ENCODE data around the gene ELK1. TPM values are rescaled to one million over a fixed set of nuclear protein-coding genes. Genes with fewer than 3 reads are reported as not detected.
A peak's percentile ranks its signal among the peaks of the same experiment; 100 is the strongest.
"Not testable (repeated sequence)": the region's sequence is repeated elsewhere in the genome, so short reads cannot be mapped to it uniquely, and the experiment has no call there.

The ELK1 gene, protein sequence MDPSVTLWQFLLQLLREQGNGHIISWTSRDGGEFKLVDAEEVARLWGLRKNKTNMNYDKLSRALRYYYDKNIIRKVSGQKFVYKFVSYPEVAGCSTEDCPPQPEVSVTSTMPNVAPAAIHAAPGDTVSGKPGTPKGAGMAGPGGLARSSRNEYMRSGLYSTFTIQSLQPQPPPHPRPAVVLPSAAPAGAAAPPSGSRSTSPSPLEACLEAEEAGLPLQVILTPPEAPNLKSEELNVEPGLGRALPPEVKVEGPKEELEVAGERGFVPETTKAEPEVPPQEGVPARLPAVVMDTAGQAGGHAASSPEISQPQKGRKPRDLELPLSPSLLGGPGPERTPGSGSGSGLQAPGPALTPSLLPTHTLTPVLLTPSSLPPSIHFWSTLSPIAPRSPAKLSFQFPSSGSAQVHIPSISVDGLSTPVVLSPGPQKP
- polyA plus RNA-seq (ENCODE audit: low read depth in 6 of 6): 10 to 100 TPM; 14.0 to 23.7 (median 16.8) TPM

DNA sequence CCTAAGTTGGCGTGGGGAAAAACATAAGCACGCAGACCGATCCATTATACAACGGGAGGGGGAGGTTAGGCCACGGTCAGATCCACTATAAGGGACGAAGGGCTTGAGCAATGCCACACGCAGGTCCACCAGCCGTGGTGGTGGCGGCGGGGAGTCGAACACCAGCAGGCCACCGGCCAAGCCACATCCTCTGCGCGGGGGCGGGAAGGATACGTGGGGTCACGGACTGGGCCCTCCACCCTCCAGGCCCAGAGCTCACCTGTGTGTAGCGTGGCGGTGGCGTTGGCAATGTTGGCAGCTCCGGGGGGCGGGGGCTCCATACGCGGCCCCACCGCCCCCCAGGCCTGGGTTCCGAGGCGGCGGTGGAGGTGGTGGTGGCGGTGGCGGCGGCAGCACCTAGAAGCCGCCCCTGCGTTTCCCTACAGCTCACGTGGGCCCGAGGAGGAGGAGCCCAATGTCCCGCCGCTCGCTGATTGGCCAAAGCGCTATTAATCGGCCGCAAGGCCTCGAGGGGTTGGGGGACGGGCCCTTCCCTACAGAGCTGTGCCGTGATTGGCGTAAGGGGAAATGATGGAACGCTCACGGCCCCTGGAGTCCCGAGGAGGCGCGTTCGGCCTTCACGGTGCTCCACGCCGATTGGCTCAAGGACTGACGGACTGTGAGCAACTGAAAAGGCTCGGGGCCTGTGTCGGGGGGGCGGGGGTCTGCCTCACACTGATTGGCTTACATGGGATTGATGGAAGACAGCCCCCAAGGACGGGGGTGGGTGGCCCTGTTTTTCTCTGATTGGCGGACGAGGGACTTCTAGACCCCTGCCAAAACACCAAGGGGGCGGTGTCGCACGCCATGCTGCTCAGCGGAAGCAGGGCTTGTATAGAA is at the start of gene ELK1:
Gene ELK1 (minus strand): TSS at position 400 of the 879 bp plus-strand sequence. CDS start 9,122 bp downstream, outside the sequence.
- peak; percentile 87 to 89 for ATAC-seq (ENCODE audit: low read depth in 2 of 2)
- Mint-ChIP-seq H3K4me3 (peak within 1 kb of the TSS; percentile 84 to 97 (median 93)), H3K27me3 (no peaks in the 10 kb centered on the region), H3K36me3 (peaks cover 0 to 5% of the 10 kb centered on the region in 2 donors), H3K9me3 (no peaks in the 10 kb centered on the region), H3K27ac (peak within 1 kb of the TSS; percentile 86 to 97 (median 94)), H3K4me1 (peaks cover 24 to 37% (median 25%) of the 10 kb centered on the region in 3 donors)
- DNase-seq: peak; percentile 90

DNA sequence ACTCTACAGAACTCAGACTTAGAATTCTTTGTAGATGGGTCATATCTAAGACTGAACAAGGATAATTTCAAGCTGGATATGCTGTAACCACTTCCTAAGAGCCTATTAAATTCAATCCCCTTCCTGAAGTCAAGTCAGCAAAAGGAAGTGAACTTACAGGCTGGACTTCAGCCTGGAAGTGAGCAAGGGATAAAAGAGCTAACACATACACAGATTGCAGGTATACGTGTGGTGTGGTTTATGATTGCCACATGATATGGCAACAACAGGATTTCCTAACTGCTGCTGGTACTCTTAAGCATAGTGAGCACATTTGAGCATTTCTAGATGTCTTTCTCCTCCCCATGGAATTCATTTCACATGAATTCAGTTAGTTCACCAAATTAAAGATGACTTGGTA is 46.8 kb upstream of the ELK1 start:
- H3K27me3 Mint-ChIP-seq: peaks cover 4 to 30% (median 11%) of the 10 kb centered on the region in 3 donors
- no peaks in the 10 kb centered on the region for H3K4me1 Mint-ChIP-seq
- no peak for ATAC-seq (ENCODE audit: low read depth in 2 of 2)
- DNase-seq: no peak
- peaks cover 0 to 7% (median 2%) of the 10 kb centered on the region in 7 donors for H3K9me3 Mint-ChIP-seq
- no peak overlapping the region for H3K4me3 Mint-ChIP-seq
- no peak overlapping the region for H3K27ac Mint-ChIP-seq
- H3K36me3 Mint-ChIP-seq: no peaks in the 10 kb centered on the region

DNA sequence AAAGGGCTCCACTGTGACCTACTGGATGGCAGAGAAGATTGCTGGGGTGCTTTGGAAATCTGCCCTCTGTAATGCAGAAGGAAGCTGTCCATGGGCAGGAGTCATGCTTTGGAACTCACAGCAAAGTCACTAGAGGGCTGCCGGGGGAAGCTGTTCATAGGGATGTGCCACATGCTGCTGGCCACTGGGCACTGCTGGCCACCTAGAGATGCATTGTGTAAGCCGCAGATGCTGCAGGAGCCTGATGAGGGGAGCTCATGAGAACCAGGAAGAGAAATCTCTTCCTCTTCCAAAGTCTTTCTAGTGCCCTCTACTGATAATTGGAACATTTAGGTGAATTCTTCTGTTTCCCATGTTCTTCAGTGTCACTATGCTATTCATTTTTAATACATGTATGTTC is 39.8 kb upstream of the ELK1 start:
- no peaks in the 10 kb centered on the region for H3K36me3 Mint-ChIP-seq
- H3K27me3 Mint-ChIP-seq: peaks cover 19 to 41% (median 25%) of the 10 kb centered on the region in 3 donors
- no peak overlapping the region for H3K4me3 Mint-ChIP-seq
- ATAC-seq (ENCODE audit: low read depth in 2 of 2): no peak
- no peak for DNase-seq
- H3K27ac Mint-ChIP-seq: no peak overlapping the region
- no peaks in the 10 kb centered on the region for H3K4me1 Mint-ChIP-seq
- H3K9me3 Mint-ChIP-seq: no peaks in the 10 kb centered on the region

DNA sequence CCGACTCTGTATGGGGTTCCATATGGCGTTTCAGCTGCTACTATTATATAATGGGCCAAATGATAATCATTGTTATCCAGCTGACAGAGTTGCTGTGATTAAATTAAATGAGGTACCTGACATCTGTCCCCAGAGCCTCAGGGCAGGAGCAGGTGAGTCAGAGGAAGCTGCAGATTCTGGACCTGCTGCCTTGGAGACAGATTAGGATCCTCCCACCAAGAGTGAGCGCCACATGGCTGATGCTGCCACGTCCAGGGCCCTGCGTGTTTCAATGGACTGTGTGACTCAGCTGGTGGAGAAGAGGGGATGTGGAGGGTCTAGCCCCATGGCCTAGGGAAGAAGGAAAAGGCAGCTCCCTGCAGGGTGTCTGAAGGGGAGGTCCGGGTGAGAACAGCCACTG is 36.9 kb upstream of the ELK1 start:
- Mint-ChIP-seq H3K4me1 (no peaks in the 10 kb centered on the region), H3K27ac (no peak overlapping the region), H3K27me3 (peaks cover 19 to 53% (median 39%) of the 10 kb centered on the region in 3 donors), H3K36me3 (no peaks in the 10 kb centered on the region), H3K4me3 (no peak overlapping the region), H3K9me3 (no peaks in the 10 kb centered on the region)
- ATAC-seq (ENCODE audit: low read depth in 2 of 2) (no peak), DNase-seq (no peak)

DNA sequence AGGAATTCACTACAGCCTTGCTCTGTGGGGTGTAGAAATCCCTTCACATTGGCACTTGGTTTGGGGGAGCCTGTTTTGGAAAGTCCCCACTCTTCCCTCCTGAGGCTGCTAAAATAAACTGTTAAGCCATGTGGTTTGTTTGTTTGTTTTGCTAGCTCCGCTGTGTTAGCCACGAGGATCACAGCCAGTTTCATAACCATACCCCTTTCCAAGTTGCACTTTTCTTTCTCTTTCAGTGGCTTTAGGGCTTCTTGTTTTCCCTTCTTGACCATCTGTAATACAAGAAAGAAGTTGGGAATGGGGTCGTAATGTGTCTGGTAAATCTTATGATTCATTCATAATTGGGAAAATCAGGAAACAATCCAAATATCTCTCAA is 33.5 kb upstream of the ELK1 start:
- Mint-ChIP-seq H3K27me3 (peaks cover 12 to 46% (median 37%) of the 10 kb centered on the region in 3 donors), H3K4me3 (no peak overlapping the region), H3K27ac (no peak overlapping the region), H3K9me3 (peaks cover 0 to 2% (median 0%) of the 10 kb centered on the region in 7 donors), H3K4me1 (no peaks in the 10 kb centered on the region), H3K36me3 (no peaks in the 10 kb centered on the region)
- ATAC-seq (ENCODE audit: low read depth in 2 of 2): no peak
- no peak for DNase-seq

DNA sequence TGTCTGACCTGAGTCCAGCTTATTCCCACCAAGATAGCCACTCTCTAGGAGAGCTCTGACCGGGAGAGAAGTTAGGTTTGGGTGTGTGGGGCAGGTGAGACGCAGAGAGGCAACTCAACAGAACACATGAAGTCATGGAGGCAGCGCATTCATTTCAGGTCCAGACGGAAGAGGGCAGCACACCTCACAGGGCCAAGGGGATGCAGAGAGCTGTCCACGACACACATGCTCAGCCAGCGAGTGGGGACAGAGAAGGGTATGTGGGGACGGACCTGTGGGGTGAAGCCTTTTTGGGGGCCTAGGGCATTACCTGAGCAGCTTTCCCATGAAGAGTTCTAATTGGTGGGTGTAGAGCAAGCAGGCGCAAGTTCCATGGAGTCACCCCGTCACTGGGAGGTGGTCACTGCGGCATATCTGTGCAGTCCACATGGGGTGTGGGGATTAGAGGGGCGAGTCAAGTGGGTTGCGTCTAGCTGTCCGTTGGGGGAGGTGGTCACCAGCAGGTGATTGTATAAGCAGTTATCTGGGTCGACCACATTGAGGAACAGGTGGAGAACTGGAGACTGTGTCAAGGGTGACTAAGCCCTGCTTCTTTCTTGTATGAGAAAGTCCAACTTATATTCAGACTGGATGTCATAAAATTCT is 32.9 kb upstream of the ELK1 start:
- no peaks in the 10 kb centered on the region for H3K4me1 Mint-ChIP-seq
- DNase-seq: no peak
- H3K27me3 Mint-ChIP-seq: peaks cover 12 to 47% (median 38%) of the 10 kb centered on the region in 3 donors
- peaks cover 0 to 2% (median 0%) of the 10 kb centered on the region in 7 donors for H3K9me3 Mint-ChIP-seq
- H3K36me3 Mint-ChIP-seq: no peaks in the 10 kb centered on the region
- no peak overlapping the region for H3K27ac Mint-ChIP-seq
- no peak overlapping the region for H3K4me3 Mint-ChIP-seq
- ATAC-seq (ENCODE audit: low read depth in 2 of 2): no peak

DNA sequence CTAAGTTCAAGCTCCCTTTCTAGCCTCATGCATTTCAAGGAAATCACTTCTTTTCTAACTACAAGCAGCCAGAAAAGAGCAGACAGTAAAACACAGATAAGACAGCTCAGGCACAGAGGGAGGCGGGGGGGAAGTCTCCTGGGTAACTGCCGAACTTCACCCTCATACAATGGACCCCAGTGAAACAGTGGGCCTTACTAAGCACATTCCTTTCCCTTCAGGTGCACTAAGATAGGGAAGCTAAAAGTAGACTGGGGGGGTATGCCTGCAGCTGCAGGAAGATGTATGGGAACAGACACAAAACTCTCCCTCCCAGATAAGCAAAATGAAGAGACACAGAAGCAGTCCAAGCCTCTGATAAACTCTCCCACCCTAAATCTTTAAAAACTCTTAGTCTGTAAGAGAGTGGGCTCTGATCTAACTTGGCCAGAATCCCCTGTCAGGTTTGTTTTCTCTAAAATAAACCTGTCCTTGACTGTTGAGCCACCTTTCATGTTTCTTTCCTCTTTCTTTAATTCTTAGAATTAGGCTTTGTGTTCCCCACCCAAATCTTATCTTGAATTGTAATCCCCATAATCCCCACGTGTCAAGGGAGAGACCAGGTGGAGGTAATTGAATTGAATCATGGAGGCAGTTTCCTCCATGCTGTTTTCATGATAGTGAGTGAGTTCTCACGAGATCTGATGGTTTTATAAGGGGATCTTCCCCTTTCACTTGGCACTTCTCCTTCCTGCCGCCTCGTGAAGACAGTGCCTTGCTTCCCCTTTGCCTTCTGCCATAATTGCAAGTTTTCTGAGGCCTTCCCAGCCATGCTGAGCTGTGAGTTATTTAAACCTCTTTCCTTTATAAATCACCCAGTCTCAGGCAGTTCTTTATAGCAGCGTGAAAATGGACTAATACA is 25.8 kb upstream of the ELK1 start:
- Mint-ChIP-seq H3K27ac (peak overlapping the region in 1 of 6 donors; percentile 27), H3K27me3 (peaks cover 0 to 18% (median 10%) of the 10 kb centered on the region in 3 donors), H3K4me3 (peak overlapping the region in 1 of 8 donors; percentile 17)
- not testable (repeated sequence) for H3K9me3 Mint-ChIP-seq; DNase-seq; ATAC-seq (ENCODE audit: low read depth in 2 of 2); H3K4me1 Mint-ChIP-seq; H3K36me3 Mint-ChIP-seq

DNA sequence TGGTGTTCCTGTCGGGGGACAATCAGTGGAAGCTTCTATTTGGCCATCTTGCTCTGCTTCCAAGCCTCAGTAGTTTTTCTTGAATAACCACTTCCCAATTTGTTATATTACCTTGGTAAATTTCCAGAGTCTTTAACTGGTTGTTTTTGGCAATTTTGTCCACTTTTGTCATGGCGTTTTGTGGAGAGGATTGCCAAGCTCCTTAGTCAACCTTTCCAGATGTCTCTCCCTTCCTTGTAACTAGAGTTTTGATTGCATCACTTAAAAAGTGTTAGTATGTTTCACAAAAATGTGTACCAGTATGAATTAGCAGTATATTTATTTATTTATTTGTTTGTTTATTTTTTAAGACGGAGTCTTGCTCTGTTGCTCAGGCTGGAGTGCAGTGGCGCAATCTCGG is 24.4 kb upstream of the ELK1 start:
- peaks cover 0 to 12% (median 4%) of the 10 kb centered on the region in 7 donors for H3K9me3 Mint-ChIP-seq
- ATAC-seq (ENCODE audit: low read depth in 2 of 2) (no peak), DNase-seq (no peak)
- peaks cover 0 to 13% (median 10%) of the 10 kb centered on the region in 3 donors for H3K27me3 Mint-ChIP-seq
- no peaks in the 10 kb centered on the region for H3K36me3 Mint-ChIP-seq
- no peak overlapping the region for H3K27ac Mint-ChIP-seq
- H3K4me3 Mint-ChIP-seq: no peak overlapping the region
- peaks cover 2 to 6% (median 5%) of the 10 kb centered on the region in 3 donors for H3K4me1 Mint-ChIP-seq

DNA sequence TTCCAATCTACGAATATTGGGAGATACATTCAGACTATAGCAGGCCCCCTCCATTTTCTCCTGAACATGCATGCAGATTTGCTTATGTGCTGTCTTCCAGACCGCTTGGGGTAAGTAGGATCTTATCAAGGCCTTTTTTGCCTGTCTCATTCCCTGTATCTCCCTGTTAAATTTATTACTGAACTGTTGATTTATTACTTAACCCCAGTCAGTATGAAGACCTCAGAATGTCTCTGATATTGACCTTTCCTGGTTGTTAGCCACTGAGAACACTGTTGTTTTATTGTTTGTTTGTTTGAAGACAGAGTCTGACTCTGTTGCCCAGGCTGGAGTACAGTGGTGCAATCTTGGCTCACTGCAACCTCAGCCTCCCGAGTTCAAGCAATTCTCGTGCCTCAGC is 15.4 kb upstream of the ELK1 start:
- H3K9me3 Mint-ChIP-seq; DNase-seq; H3K36me3 Mint-ChIP-seq; H3K4me3 Mint-ChIP-seq; H3K27me3 Mint-ChIP-seq; H3K4me1 Mint-ChIP-seq; H3K27ac Mint-ChIP-seq; ATAC-seq (ENCODE audit: low read depth in 2 of 2): not testable (repeated sequence)

DNA sequence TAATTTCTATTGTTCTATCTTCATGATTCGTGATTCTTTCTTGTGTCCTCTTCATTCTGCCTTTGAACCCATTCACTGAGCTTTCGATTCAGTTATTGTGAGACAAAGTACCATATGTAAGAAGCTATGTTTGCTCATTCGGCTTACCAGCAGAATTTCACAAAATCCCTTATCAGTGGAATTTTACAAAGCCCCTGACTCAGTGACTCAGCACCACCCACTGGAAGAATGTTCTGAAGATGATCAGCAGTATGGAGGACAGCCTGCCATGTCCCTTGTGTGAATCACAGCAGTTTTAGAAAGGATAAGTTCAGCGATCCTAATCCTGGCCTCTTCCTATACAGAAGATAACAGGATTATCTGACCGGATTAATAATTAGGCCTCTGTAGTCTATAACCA is 14.4 kb upstream of the ELK1 start:
- Mint-ChIP-seq H3K27me3 (no peaks in the 10 kb centered on the region), H3K27ac (no peak overlapping the region)

DNA sequence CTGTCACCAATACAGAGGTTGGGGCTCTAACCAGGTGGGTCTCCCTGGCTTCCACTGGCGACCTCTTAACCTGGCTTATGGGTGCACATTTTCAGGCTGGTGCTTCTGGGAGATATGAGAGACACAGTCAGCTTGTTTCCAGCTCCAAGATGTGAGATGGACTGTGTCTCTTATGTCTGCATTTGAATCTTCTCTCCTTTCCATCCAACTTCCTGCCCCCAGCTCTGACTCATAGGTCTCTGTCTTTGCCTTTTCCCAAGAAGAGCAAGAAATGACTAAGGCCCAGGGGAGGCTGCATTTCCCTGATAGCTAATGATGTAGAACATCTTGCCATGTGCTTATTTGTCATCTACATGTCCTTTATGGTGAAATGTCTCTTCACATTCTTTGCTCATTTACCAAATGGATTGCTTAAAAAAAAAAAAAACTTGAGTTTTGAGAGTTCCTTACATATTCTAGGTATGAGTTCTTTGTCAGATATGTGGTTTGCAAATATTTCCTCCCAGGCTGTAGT is 11.8 kb upstream of the ELK1 start:
- Mint-ChIP-seq H3K4me3 (no peak overlapping the region), H3K27ac (peak overlapping the region in 1 of 6 donors; percentile 16)
- ATAC-seq (ENCODE audit: low read depth in 2 of 2): no peak

More for the DNA sequence above, 14.4 kb upstream of the ELK1 start:
- H3K9me3 Mint-ChIP-seq: peaks cover 0 to 3% (median 0%) of the 10 kb centered on the region in 7 donors
- H3K4me1 Mint-ChIP-seq: peaks cover 0 to 9% (median 5%) of the 10 kb centered on the region in 3 donors
- ATAC-seq (ENCODE audit: low read depth in 2 of 2): no peak
- H3K36me3 Mint-ChIP-seq: no peaks in the 10 kb centered on the region
- DNase-seq: no peak
- H3K4me3 Mint-ChIP-seq: no peak overlapping the region

DNA sequence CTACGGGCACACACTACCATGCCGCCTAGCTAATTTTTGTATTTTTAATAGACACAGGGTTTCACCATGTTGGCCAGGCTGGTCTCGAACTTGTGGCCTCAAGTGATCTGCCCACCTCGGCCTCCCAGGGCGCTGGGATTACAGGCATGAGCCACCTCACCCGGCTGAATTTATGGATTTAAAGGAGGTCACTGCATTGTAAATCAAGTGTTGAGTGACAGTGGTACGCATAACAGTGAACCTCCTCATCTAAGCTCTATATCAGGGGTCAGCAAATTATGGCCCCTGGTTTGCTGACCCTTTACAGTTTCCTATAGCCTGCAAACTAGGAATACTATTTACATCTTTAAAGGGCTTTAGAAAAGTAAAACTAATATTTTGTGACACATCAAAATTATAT is 11.2 kb upstream of the ELK1 start:
- Mint-ChIP-seq H3K4me3 (no peak overlapping the region), H3K9me3 (peaks cover 0 to 4% (median 0%) of the 10 kb centered on the region in 7 donors), H3K4me1 (peaks cover 8 to 19% (median 11%) of the 10 kb centered on the region in 3 donors), H3K27me3 (no peaks in the 10 kb centered on the region), H3K36me3 (peaks cover 3 to 7% of the 10 kb centered on the region in 2 donors), H3K27ac (peak overlapping the region in 1 of 6 donors; percentile 54)
- DNase-seq: no peak
- ATAC-seq (ENCODE audit: low read depth in 2 of 2): no peak

More for the DNA sequence above, 11.8 kb upstream of the ELK1 start:
- Mint-ChIP-seq H3K9me3 (peaks cover 0 to 4% (median 0%) of the 10 kb centered on the region in 7 donors), H3K36me3 (peaks cover 0 to under 1% of the 10 kb centered on the region in 2 donors), H3K4me1 (peaks cover 8 to 19% (median 11%) of the 10 kb centered on the region in 3 donors), H3K27me3 (no peaks in the 10 kb centered on the region)
- DNase-seq: no peak

Data from naive B cell (primary cell).